Fibroblast of lung (primary cell): ENCODE results near the gene SPATA17. TPM values are rescaled to one million over a fixed set of nuclear protein-coding genes. Genes with fewer than 3 reads are reported as not detected.

Experiments
- DNase-seq, 2 donors: peaks; one replicate each; pipeline versions ENCODE4 v3.0.0 to v3.0.0-alpha.2; 2010; ENCODE audit warnings: low read depth in 2 of 2
- H2AFZ ChIP-seq: 2 replicates; pipeline ENCODE4 v1.5.1; 2012; ENCODE audit warnings: low read length, control low read depth, inconsistent platforms
- H3K27ac ChIP-seq: 2 replicates; pipeline ENCODE4 v1.5.1; 2011; ENCODE audit warnings: low read length, control low read depth; ENCODE audit not compliant: insufficient read depth
- H3K27me3 ChIP-seq: 2 replicates; pipeline ENCODE4 v1.5.1; 2011; ENCODE audit warnings: mild to moderate bottlenecking, low read length; ENCODE audit not compliant: control insufficient read depth, insufficient read depth
- H3K36me3 ChIP-seq: 2 replicates; pipeline ENCODE4 v1.5.1; 2011; ENCODE audit warnings: low read length; ENCODE audit not compliant: control insufficient read depth, insufficient read depth
- H3K4me1 ChIP-seq: 2 replicates; pipeline ENCODE4 v1.5.1; 2011; ENCODE audit warnings: low read length; ENCODE audit not compliant: control insufficient read depth, insufficient read depth; ENCODE audit errors: extremely low read depth
- H3K4me2 ChIP-seq: 2 replicates; pipeline ENCODE4 v1.5.1; 2011; ENCODE audit warnings: low read length, control low read depth; ENCODE audit not compliant: insufficient read depth; ENCODE audit errors: extremely low read depth
- H3K4me3 ChIP-seq, 4 experiments: fragments of 200-600 bp in 1 of 4; sonication (generic) in 1 of 4; replicated peaks in 1 of 4; 2 replicates each; pipeline ENCODE4 v1.5.1; 2011 to 2016; ENCODE audit warnings: low read length in 4 of 4, low read depth in 3 of 4, mild to moderate bottlenecking in 3 of 4, control low read depth in 2 of 4, inconsistent platforms in 1 of 4, mixed read lengths in 1 of 4; ENCODE audit not compliant: insufficient read depth in 1 of 4; ENCODE audit errors: control extremely low read depth in 1 of 4
- H3K79me2 ChIP-seq: 2 replicates; pipeline ENCODE4 v1.5.1; 2012; ENCODE audit warnings: mild to moderate bottlenecking, low read length, inconsistent platforms; ENCODE audit not compliant: control insufficient read depth, insufficient read depth
- H3K9ac ChIP-seq: 2 replicates; pipeline ENCODE4 v1.5.1; 2011; ENCODE audit warnings: mild to moderate bottlenecking, low read length, control low read depth; ENCODE audit not compliant: insufficient read depth
- H3K9me3 ChIP-seq: 2 replicates; pipeline ENCODE4 v1.5.1; 2012; ENCODE audit warnings: low read depth, low read length; ENCODE audit not compliant: control insufficient read depth, insufficient read depth
- H4K20me1 ChIP-seq: 2 replicates; pipeline ENCODE4 v1.5.1; 2011; ENCODE audit warnings: low read length; ENCODE audit not compliant: control insufficient read depth, insufficient read depth; ENCODE audit errors: extremely low read depth
- EZH2 ChIP-seq: IDR thresholded peaks from 2 replicates; pipeline ENCODE4 v1.5.1; 2012; ENCODE audit warnings: low read length, control low read depth, mild to moderate bottlenecking; ENCODE audit errors: missing control alignments
- polyA plus RNA-seq, 2 donors: library from polyadenylated mRNA; depleted of rRNA in 1 of 2; stranded (reverse) in 1 of 2; unstranded in 1 of 2; fragments of >200 nt; gene quantifications; 2 replicates each; pipeline ENCODE4 v1.2.1, GENCODE V29; 2011 to 2012; ENCODE audit warnings: missing spikeins in 1 of 2
- total RNA-seq: library from RNA; depleted of rRNA; stranded (reverse); fragments of >200 nt; gene quantifications from 2 replicates; pipeline ENCODE4 v1.2.1, GENCODE V29; 2014
- TF ChIP-seq, protein P1 (sequence below), 2 donors: IDR thresholded peaks in 1 of 2; conservative IDR thresholded peaks in 1 of 2; 1 replicate in 1 of 2; 2 replicates in 1 of 2; pipeline ENCODE4 v1.5.1; 2011 to 2012; ENCODE audit warnings: low read length in 2 of 2, control low read depth in 1 of 2, inconsistent platforms in 1 of 2, low read depth in 1 of 2, mild to moderate bottlenecking in 1 of 2

SPATA17 gene
- total and polyA plus RNA-seq, 2 donors (not counting 1 experiment from before 2014, with no cell fraction given): 0.18 to 0.50 TPM

DNA sequence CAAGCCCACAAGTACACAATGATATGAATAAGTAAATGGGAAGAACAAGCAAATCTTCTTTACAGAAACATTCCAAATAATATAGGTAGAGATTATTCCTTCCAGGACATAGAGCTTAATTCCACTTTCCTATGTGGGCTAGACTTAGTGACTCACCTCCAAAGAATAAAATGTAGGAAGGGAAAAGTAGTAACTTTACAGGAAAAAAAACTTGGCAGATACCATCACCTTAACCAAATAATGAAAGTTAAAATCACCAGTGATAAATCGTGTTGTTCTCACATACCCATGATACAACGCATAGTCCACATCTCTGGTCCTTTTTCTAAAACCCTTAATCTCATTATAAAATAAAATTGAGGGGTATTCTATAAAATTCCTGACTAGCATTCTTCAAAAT is 260.8 kb downstream of the SPATA17 start:
- no peak overlapping the region for H3K4me2 ChIP-seq
- no peaks in the 10 kb centered on the region for H4K20me1 ChIP-seq
- DNase-seq: peak in 1 of 2 donors; percentile 75
- H3K9ac ChIP-seq: no peak overlapping the region
- no peak overlapping the region for H2AFZ ChIP-seq
- H3K27ac ChIP-seq: no peak overlapping the region
- no peaks in the 10 kb centered on the region for H3K36me3 ChIP-seq
- no peaks in the 10 kb centered on the region for H3K4me1 ChIP-seq
- H3K79me2 ChIP-seq: no peaks in the 10 kb centered on the region
- H3K9me3 ChIP-seq: no peaks in the 10 kb centered on the region
- H3K4me3 ChIP-seq: no peak overlapping the region
- no peaks in the 10 kb centered on the region for H3K27me3 ChIP-seq
- TF ChIP-seq, protein P1, sequence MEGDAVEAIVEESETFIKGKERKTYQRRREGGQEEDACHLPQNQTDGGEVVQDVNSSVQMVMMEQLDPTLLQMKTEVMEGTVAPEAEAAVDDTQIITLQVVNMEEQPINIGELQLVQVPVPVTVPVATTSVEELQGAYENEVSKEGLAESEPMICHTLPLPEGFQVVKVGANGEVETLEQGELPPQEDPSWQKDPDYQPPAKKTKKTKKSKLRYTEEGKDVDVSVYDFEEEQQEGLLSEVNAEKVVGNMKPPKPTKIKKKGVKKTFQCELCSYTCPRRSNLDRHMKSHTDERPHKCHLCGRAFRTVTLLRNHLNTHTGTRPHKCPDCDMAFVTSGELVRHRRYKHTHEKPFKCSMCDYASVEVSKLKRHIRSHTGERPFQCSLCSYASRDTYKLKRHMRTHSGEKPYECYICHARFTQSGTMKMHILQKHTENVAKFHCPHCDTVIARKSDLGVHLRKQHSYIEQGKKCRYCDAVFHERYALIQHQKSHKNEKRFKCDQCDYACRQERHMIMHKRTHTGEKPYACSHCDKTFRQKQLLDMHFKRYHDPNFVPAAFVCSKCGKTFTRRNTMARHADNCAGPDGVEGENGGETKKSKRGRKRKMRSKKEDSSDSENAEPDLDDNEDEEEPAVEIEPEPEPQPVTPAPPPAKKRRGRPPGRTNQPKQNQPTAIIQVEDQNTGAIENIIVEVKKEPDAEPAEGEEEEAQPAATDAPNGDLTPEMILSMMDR (conservative IDR thresholded peaks at IDR 0.05 in 1 of 2, IDR thresholded peaks at IDR 0.05 in 1 of 2; ENCODE audit: low read depth in 1 of 2, low read length in 2 of 2): no peak
- no peak for TF ChIP-seq EZH2

DNA sequence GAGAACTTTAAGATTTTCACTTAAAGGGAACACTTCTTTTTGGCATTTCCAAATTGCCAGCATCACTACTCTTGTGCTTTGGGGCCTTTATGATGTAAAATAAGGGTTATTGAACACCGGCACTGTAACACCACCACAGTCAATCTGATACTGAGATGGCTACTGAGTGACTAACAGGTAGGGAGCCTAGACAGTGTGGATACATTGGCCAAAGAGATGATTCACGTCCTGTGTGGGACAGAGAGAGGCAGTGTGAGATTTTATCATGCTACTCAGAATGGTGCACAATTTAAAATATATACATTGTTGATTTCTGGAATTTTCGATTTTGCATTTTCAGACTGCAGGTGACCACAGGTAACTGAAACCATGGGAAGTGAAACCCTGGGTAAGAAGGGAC is 261.6 kb downstream of the SPATA17 start:
- Histone ChIP-seq H3K4me2 (no peak overlapping the region), H2AFZ (no peak overlapping the region), H3K9me3 (no peaks in the 10 kb centered on the region), H3K79me2 (no peaks in the 10 kb centered on the region), H3K36me3 (no peaks in the 10 kb centered on the region), H3K9ac (no peak overlapping the region), H3K4me3 (no peak overlapping the region), H4K20me1 (no peaks in the 10 kb centered on the region), H3K27me3 (no peaks in the 10 kb centered on the region), H3K27ac (no peak overlapping the region), H3K4me1 (no peaks in the 10 kb centered on the region)
- no peak for TF ChIP-seq EZH2
- TF ChIP-seq, protein P1 (conservative IDR thresholded peaks at IDR 0.05 in 1 of 2, IDR thresholded peaks at IDR 0.05 in 1 of 2; ENCODE audit: low read depth in 1 of 2, low read length in 2 of 2): no peak
- DNase-seq: peak in 1 of 2 donors; percentile 57

DNA sequence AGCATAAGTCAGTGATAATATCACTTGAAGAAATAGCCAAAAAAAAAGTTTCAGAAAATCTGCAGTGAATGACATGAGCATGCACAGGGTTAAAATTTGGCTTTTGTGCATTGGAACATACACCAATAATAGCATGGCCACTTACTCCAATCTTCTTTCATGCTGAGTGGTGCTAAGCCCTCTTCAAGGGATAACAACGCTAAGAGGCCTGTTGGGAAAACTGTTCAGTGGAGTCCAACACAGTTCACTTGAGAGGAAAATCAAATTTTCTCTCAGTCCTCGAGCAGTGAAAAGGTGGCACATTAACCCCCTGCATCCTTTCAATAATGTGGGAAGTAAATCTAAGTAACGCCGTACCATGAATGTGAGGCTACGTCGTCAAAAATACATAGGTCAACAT is 264.7 kb downstream of the SPATA17 start:
- H2AFZ ChIP-seq: no peak overlapping the region
- H3K9me3 ChIP-seq: no peaks in the 10 kb centered on the region
- H3K27ac ChIP-seq: no peak overlapping the region
- TF ChIP-seq EZH2: no peak
- TF ChIP-seq, protein P1 (conservative IDR thresholded peaks at IDR 0.05 in 1 of 2, IDR thresholded peaks at IDR 0.05 in 1 of 2; ENCODE audit: low read depth in 1 of 2, low read length in 2 of 2): no peak
- no peaks in the 10 kb centered on the region for H3K27me3 ChIP-seq
- no peaks in the 10 kb centered on the region for H3K36me3 ChIP-seq
- H3K9ac ChIP-seq: no peak overlapping the region
- no peak overlapping the region for H3K4me3 ChIP-seq
- no peaks in the 10 kb centered on the region for H4K20me1 ChIP-seq
- no peak for DNase-seq
- no peaks in the 10 kb centered on the region for H3K79me2 ChIP-seq
- H3K4me2 ChIP-seq: no peak overlapping the region
- no peaks in the 10 kb centered on the region for H3K4me1 ChIP-seq
